GM18861 (cell line): ENCODE data around the gene ARHGAP21.
"Not testable (repeated sequence)": the region's sequence is repeated elsewhere in the genome, so short reads cannot be mapped to it uniquely, and the experiment has no call there.

Experiments used
- ATAC-seq: cut with Tn5 transposase; IDR thresholded peaks from one replicate; pipeline ENCODE4 v1.9.1; 2021; ENCODE audit not compliant: unreplicated experiment

The ARHGAP21 gene

GRCh38 chr10:24642921-24643678, 80.6 kb downstream of the ARHGAP21 start:
- ATAC-seq: peak; percentile 81

- ATAC-seq: no peak
These were observed 84.6 kb downstream of the ARHGAP21 start for GRCh38 chr10:24639124-24639523.

GRCh38 chr10:24625778-24626177, 97.9 kb downstream of the ARHGAP21 start:
- no peak for ATAC-seq

GRCh38 chr10:24623383-24623782, 100.3 kb downstream of the ARHGAP21 start:
- ATAC-seq: no peak

- no peak for ATAC-seq
These were observed 100.8 kb downstream of the ARHGAP21 start for GRCh38 chr10:24622781-24623301.

GRCh38 chr10:24621035-24621795, 102.5 kb downstream of the ARHGAP21 start:
- ATAC-seq: not testable (repeated sequence)

GRCh38 chr10:24619994-24620310, 103.7 kb downstream of the ARHGAP21 start:
- ATAC-seq: not testable (repeated sequence)

GRCh38 chr10:24619291-24619993, 104.2 kb downstream of the ARHGAP21 start:
- ATAC-seq: not testable (repeated sequence)

- ATAC-seq: no peak
These were observed 105.3 kb downstream of the ARHGAP21 start for GRCh38 chr10:24618401-24618800.

GRCh38 chr10:24617771-24618396, 105.8 kb downstream of the ARHGAP21 start:
- ATAC-seq: no peak

- no peak for ATAC-seq
These were observed 107.2 kb downstream of the ARHGAP21 start for GRCh38 chr10:24616536-24616935.

GRCh38 chr10:24606021-24606420, 117.7 kb downstream of the ARHGAP21 start:
- ATAC-seq: no peak

- no peak for ATAC-seq
These were observed 118.5 kb downstream of the ARHGAP21 start for GRCh38 chr10:24605141-24605540.

GRCh38 chr10:24603333-24603732, 120.4 kb downstream of the ARHGAP21 start:
- no peak for ATAC-seq

GRCh38 chr10:24597961-24598360, 125.7 kb downstream of the ARHGAP21 start:
- no peak for ATAC-seq

GRCh38 chr10:24597426-24597825, 126.3 kb downstream of the ARHGAP21 start:
- no peak for ATAC-seq

GRCh38 chr10:24596217-24596930, 127.3 kb downstream of the ARHGAP21 start:
- no peak for ATAC-seq

- ATAC-seq: no peak
These were observed 132.8 kb downstream of the ARHGAP21 start for GRCh38 chr10:24590697-24591457.

- no peak for ATAC-seq
These were observed 134.4 kb downstream of the ARHGAP21 start for GRCh38 chr10:24589265-24589664.

- ATAC-seq: no peak
These were observed 143.8 kb downstream of the ARHGAP21 start for GRCh38 chr10:24579906-24580305.
